ENCODE results near the gene SLC29A2.
"Not testable (repeated sequence)": the region's sequence is repeated elsewhere in the genome, so short reads cannot be mapped to it uniquely, and the experiment has no call there.

Gene SLC29A2

GRCh38 chr11:66332371-66333219 is 39.0 kb downstream of the SLC29A2 start:
- DNase-seq = no peak

- DNase-seq = no peak
Observed at GRCh38 chr11:66331542-66332370, 39.8 kb downstream of the SLC29A2 start.

GRCh38 chr11:66330931-66331330 is 40.6 kb downstream of the SLC29A2 start:
- no peak for DNase-seq

GRCh38 chr11:66329165-66329673 is 42.3 kb downstream of the SLC29A2 start:
- no peak for DNase-seq

GRCh38 chr11:66328302-66329144 is 43.0 kb downstream of the SLC29A2 start:
- DNase-seq = peak; percentile 82

- DNase-seq = no peak
Observed at GRCh38 chr11:66328031-66328301, 43.6 kb downstream of the SLC29A2 start.

GRCh38 chr11:66327171-66328030 is 44.2 kb downstream of the SLC29A2 start:
- no peak for DNase-seq

- DNase-seq = peak; percentile 23
Observed at GRCh38 chr11:66326261-66327111, 45.1 kb downstream of the SLC29A2 start.

GRCh38 chr11:66325263-66325671 is 46.3 kb downstream of the SLC29A2 start:
- no peak for DNase-seq

- no peak for DNase-seq
Observed at GRCh38 chr11:66324664-66325063, 46.9 kb downstream of the SLC29A2 start.

- DNase-seq = no peak
Observed at GRCh38 chr11:66323684-66324083, 47.9 kb downstream of the SLC29A2 start.

- DNase-seq = no peak
Observed at GRCh38 chr11:66322732-66323427, 48.7 kb downstream of the SLC29A2 start.

- DNase-seq = no peak
Observed at GRCh38 chr11:66321606-66322005, 50.0 kb downstream of the SLC29A2 start.

- not testable (repeated sequence) for DNase-seq
Observed at GRCh38 chr11:66320748-66321147, 50.8 kb downstream of the SLC29A2 start.

- DNase-seq = not testable (repeated sequence)
Observed at GRCh38 chr11:66320289-66320688, 51.3 kb downstream of the SLC29A2 start.

- DNase-seq = no peak
Observed at GRCh38 chr11:66318600-66318970, 53.0 kb downstream of the SLC29A2 start.

- peak; percentile 26 for DNase-seq
Observed at GRCh38 chr11:66317723-66318599, 53.6 kb downstream of the SLC29A2 start.

- peak; percentile 46 for DNase-seq
Observed at GRCh38 chr11:66317322-66317722, 54.2 kb downstream of the SLC29A2 start.

GRCh38 chr11:66316849-66317251 is 54.7 kb downstream of the SLC29A2 start, which contains the start of gene CD248:
Gene CD248, minus strand, starts transcription at chr11:66317044. Its CDS starts 17 bp downstream, at chr11:66317027.
- DNase-seq = no peak

Data from stimulated activated CD4-positive, alpha-beta T cell treated with anti-CD3 and anti-CD28 coated beads, Interleukin-4, amount 100 ng/mL, for 1 hour (primary cell).